Esophagus squamous epithelium (tissue), 5 donors: ENCODE measurements around the gene ZNF670. TPM values are rescaled to one million over a fixed set of nuclear protein-coding genes. Genes with fewer than 3 reads are reported as not detected.

Experiments used
- DNase-seq: peaks from one replicate; lab custom pipeline; 2025; lab: John Stamatoyannopoulos, UW
- H3K27ac ChIP-seq, 4 donors: fragments of 200-600 bp; sonication (generic); one replicate each; pipeline ENCODE4 v1.5.1; 2016 to 2019; ENCODE audit warnings: mild to moderate bottlenecking in 1 of 4
- H3K27me3 ChIP-seq, 4 donors: fragments of 200-600 bp; sonication (generic); 1 replicate in 3 of 4; 2 replicates in 1 of 4; pipeline versions ENCODE4 v1.5.1 to v1.6.0; 2017 to 2021; ENCODE audit warnings: antibody characterized with exemption in 1 of 4
- H3K36me3 ChIP-seq, 3 donors: fragments of 200-600 bp; sonication (generic); one replicate each; pipeline ENCODE4 v1.5.1; 2016 to 2019
- H3K4me1 ChIP-seq, 3 donors: fragments of 200-600 bp; sonication (generic); one replicate each; pipeline ENCODE4 v1.5.1; 2017 to 2019
- H3K4me3 ChIP-seq, 4 donors: fragments of 200-600 bp; sonication (generic); 1 replicate in 3 of 4; 2 replicates in 1 of 4; pipeline ENCODE4 v1.5.1; 2016 to 2019; ENCODE audit warnings: mild to moderate bottlenecking in 2 of 4, moderate library complexity in 1 of 4
- H3K9me3 ChIP-seq, 3 donors: fragments of 200-600 bp; sonication (generic); one replicate each; pipeline ENCODE4 v1.5.1; 2016 to 2019
- POLR2A ChIP-seq, 4 donors: fragments of 450-650 bp; IDR thresholded peaks; one replicate each; pipeline ENCODE4 v1.6.1; 2017; ENCODE audit warnings: antibody characterized with exemption in 4 of 4, mild to moderate bottlenecking in 4 of 4, moderate library complexity in 3 of 4
- WGBS, 2 donors: methylation state at CpG; one replicate each; pipeline ENCODE4 v1.1.5; 2018; 5-methylcytosine and 5-hydroxymethylcytosine counted together
- intact Hi-C: fragments of 100-400 bp; cut with DNase I; formaldehyde crosslinking; loops from one replicate; pipeline ENCODE4 v1.15.0; 2022
- total RNA-seq, 4 donors: library from RNA; depleted of rRNA; stranded (reverse); fragments of >200 nt; gene quantifications; one replicate each; pipeline ENCODE4 v1.1.0, GENCODE V29; 2016
- TF ChIP-seq, protein P1 (sequence below), 6 experiments: fragments of 450-650 bp in 4 of 6; fragments of 200-600 bp in 2 of 6; sonication (generic) in 2 of 6; IDR thresholded peaks; one replicate each; pipeline ENCODE4 v1.5.1; 2016 to 2019; ENCODE audit warnings: antibody characterized with exemption in 6 of 6, mild to moderate bottlenecking in 4 of 6, moderate library complexity in 4 of 6
- donor health status: DM: yes; HTN: yes; CAD: no.

The ZNF670 gene
- total RNA-seq, 4 donors from 2014 or later: 0.57 to 4.0 (median 1.1) TPM

DNA sequence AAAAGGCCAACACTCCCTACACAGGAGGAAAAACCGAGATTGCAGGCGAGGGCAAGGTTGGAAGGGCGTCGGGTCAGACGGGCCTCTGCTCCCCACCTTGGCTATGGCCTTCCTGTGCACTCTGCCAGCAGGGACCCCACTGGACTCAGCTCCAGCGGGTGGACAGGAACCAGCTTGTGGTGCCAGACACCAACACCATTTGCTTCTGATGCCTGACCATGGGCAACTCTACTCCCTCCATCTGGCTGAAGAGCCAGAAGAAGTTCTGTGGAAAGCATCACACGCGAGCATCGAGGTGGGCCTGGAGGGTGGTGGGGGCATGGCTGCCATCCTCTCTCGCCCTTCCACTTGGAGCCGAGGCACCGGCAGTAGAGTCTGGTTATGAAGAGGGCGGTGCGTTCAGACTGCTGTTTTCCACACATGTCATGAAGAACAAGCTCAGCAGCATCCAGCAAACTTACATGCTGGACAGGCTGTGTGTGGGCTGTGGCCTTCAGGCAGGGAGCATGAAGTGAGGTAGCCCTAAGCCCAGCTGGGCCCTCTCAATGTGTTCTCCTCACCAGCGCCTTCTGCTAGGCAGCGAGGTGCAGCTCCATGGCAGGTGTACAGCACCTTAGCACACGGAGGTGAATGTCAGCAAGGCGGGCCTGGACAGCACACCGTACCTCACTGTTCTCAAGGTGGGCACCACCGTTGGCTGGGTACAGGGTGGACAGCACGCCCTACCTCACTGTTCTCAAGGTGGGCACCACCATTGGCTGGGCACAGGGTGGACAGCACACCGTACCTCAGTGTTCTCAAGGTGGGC is 41.2 kb upstream of the ZNF670 start:
- no peak for TF ChIP-seq POLR2A (IDR thresholded peaks at IDR 0.05)
- TF ChIP-seq, protein P1, sequence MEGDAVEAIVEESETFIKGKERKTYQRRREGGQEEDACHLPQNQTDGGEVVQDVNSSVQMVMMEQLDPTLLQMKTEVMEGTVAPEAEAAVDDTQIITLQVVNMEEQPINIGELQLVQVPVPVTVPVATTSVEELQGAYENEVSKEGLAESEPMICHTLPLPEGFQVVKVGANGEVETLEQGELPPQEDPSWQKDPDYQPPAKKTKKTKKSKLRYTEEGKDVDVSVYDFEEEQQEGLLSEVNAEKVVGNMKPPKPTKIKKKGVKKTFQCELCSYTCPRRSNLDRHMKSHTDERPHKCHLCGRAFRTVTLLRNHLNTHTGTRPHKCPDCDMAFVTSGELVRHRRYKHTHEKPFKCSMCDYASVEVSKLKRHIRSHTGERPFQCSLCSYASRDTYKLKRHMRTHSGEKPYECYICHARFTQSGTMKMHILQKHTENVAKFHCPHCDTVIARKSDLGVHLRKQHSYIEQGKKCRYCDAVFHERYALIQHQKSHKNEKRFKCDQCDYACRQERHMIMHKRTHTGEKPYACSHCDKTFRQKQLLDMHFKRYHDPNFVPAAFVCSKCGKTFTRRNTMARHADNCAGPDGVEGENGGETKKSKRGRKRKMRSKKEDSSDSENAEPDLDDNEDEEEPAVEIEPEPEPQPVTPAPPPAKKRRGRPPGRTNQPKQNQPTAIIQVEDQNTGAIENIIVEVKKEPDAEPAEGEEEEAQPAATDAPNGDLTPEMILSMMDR (IDR thresholded peaks at IDR 0.05): no peak
- H3K4me1 ChIP-seq: no peaks in the 10 kb centered on the region
- no peaks in the 10 kb centered on the region for H3K36me3 ChIP-seq
- H3K27ac ChIP-seq: no peak overlapping the region
- no peaks in the 10 kb centered on the region for H3K27me3 ChIP-seq
- intact Hi-C loops: no loop called here
- no peak overlapping the region for H3K4me3 ChIP-seq
- no peak for DNase-seq
- WGBS, 2 donors: 86 to 88% methylated on average over 7 to 9 of the region's 22 CpGs
- no peaks in the 10 kb centered on the region for H3K9me3 ChIP-seq

DNA sequence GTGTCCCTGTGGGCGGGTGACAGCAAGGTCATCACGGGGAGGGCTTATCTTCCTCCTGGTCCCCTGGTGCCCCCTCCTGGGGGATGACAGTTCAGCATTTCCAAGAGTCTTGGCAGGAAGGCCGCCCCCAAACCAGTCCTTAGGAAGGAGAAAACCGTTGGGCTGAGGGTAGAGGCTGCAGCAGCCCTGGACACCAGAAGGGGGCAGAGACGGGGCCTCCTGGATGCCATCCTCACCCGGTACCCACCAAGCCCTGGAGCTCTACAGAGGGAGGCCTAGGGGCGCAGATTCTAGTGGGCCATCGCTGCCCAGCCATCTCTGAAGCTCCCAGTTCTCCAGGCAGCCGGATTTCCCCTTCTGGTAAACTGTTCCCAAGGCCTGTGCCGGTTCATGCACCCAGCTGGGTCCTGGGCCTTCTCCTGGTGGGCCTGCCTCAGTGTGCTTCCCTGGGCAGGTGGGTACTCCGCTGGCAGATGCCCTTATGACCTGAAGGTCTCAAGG is 40.4 kb upstream of the ZNF670 start:
- Histone ChIP-seq H3K4me1 (no peaks in the 10 kb centered on the region), H3K4me3 (no peak overlapping the region), H3K9me3 (no peaks in the 10 kb centered on the region), H3K36me3 (no peaks in the 10 kb centered on the region), H3K27ac (no peak overlapping the region), H3K27me3 (no peaks in the 10 kb centered on the region)
- DNase-seq: no peak
- TF ChIP-seq POLR2A (IDR thresholded peaks at IDR 0.05): no peak
- TF ChIP-seq, protein P1 (IDR thresholded peaks at IDR 0.05): no peak
- 60% methylated on average over 1 of the region's 11 CpGs; no CpG with 5 or more reads in 1 of the 2 donors for WGBS, 2 donors
- intact Hi-C loops: no loop called here

DNA sequence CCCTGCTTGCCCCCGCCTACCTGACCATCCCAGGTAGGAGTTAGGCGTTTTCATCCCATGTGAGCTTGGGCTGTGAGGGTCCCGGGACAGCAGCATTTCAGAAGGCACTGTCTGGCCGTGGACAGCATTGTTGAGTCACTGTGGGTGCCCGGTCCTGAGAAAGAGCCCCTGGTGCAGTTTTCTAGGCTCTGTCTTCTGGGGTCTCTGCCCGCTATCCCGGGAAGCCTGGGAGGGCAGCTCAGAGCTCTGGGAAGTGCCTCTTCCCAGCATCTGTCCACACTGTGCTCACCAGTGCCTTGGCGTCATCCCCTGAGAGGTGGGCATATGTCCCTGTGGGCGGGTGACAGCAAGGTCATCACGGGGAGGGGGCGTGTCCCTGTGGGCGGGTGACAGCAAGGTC is 36.9 kb upstream of the ZNF670 start:
- H3K36me3 ChIP-seq: no peaks in the 10 kb centered on the region
- TF ChIP-seq, protein P1 (IDR thresholded peaks at IDR 0.05): no peak
- TF ChIP-seq POLR2A (IDR thresholded peaks at IDR 0.05): no peak
- peaks cover 8 to 26% (median 16%) of the 10 kb centered on the region in 3 donors for H3K4me1 ChIP-seq
- intact Hi-C loops: no loop called here
- peaks cover 0 to 18% (median 0%) of the 10 kb centered on the region in 4 donors for H3K27me3 ChIP-seq
- no peak overlapping the region for H3K4me3 ChIP-seq
- no CpG with 5 or more reads among the region's 12 CpGs for WGBS, 2 donors
- no peak for DNase-seq
- H3K27ac ChIP-seq: no peak overlapping the region
- H3K9me3 ChIP-seq: no peaks in the 10 kb centered on the region

DNA sequence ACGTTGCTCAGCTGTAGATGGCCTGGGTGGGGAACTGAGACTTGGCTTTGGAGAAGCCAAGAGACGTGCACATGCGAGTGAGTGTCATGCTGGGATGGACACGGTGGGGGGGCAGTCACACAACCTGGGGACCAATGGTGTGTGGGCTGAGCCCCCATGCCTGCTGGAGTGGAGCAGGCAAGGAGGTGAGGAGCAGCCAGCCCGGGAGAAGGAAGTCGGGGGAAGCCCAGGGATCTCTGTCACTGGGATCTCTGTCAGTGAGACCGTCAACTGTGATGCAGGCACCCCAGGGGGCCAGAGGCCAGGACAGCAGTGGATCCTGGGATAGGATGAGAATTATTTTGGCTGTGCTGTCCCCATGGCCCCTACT is 36.5 kb upstream of the ZNF670 start:
- Histone ChIP-seq H3K27ac (no peak overlapping the region), H3K4me3 (no peak overlapping the region), H3K36me3 (no peaks in the 10 kb centered on the region), H3K4me1 (peaks cover 12 to 31% (median 18%) of the 10 kb centered on the region in 3 donors), H3K27me3 (peaks cover 0 to 18% (median 0%) of the 10 kb centered on the region in 4 donors), H3K9me3 (no peaks in the 10 kb centered on the region)
- intact Hi-C loops: no loop called here
- DNase-seq: no peak
- TF ChIP-seq, protein P1 (IDR thresholded peaks at IDR 0.05): no peak
- no peak for TF ChIP-seq POLR2A (IDR thresholded peaks at IDR 0.05)
- 64 to 83% methylated on average over 5 to 7 of the region's 7 CpGs for WGBS, 2 donors
